Gastroesophageal sphincter (tissue), 3 donors: ENCODE measurements around the gene GNAI2.

ENCODE experiments used
- CTCF ChIP-seq, 4 experiments: fragments of 200-600 bp in 2 of 4; fragments of 450-650 bp in 2 of 4; sonication (generic) in 1 of 4; IDR thresholded peaks; one replicate each; pipeline ENCODE4 v1.5.1; 2017 to 2019; ENCODE audit warnings: antibody characterized with exemption in 4 of 4, mild to moderate bottlenecking in 2 of 4, moderate library complexity in 2 of 4
- POLR2A ChIP-seq, 2 donors: fragments of 450-650 bp; IDR thresholded peaks; one replicate each; pipeline ENCODE4 v1.6.1; 2017; ENCODE audit warnings: antibody characterized with exemption in 2 of 2, mild to moderate bottlenecking in 2 of 2, moderate library complexity in 1 of 2

GRCh38 chr3:50269460-50269859 is 33.5 kb downstream of the GNAI2 start:
- TF ChIP-seq POLR2A (IDR thresholded peaks at IDR 0.05) = no peak
- no peak for TF ChIP-seq CTCF (IDR thresholded peaks at IDR 0.05)
